ENCODE data around the gene USB1. TPM values are rescaled to one million over a fixed set of nuclear protein-coding genes. Genes with fewer than 3 reads are reported as not detected.
"Not testable (repeated sequence)": the region's sequence is repeated elsewhere in the genome, so short reads cannot be mapped to it uniquely, and the experiment has no call there.

The USB1 gene
- total and polyA plus RNA-seq, 2 experiments from 2014 or later: 18.2 to 47.7 TPM

- Histone ChIP-seq H3K4me3 (no peak overlapping the region), H3K27me3 (no peaks in the 10 kb centered on the region), H3K9me3 (ENCODE audit: low read depth) (no peaks in the 10 kb centered on the region), H3K36me3 (replicated peaks; ENCODE audit: insufficient read depth, low read depth) (no peaks in the 10 kb centered on the region), H2AFZ (no peak overlapping the region), H3K79me2 (no peaks in the 10 kb centered on the region), H3K27ac (no peak overlapping the region), H4K20me1 (ENCODE audit: insufficient read depth, poor library complexity, severe bottlenecking) (no peaks in the 10 kb centered on the region), H3K4me2 (no peak overlapping the region), H3K9me2 (replicated peaks; ENCODE audit: insufficient read depth) (no peaks in the 10 kb centered on the region), H3K4me1 (ENCODE audit: insufficient read depth) (no peaks in the 10 kb centered on the region)
- 78% methylated on average over 12 of the region's 12 CpGs for WGBS (ENCODE audit: low lambda C conversion rate, missing lambda C conversion rate)
- no peak for DNase-seq (ENCODE audit: low spot score)
- TF ChIP-seq EZH2 (IDR thresholded peaks at IDR 0.05; ENCODE audit: borderline replicate concordance) (no peak), CTCF (IDR thresholded peaks at IDR 0.05; ENCODE audit: poor library complexity) (no peak), EZH2phosphoT487 (IDR thresholded peaks at IDR 0.05; ENCODE audit: low read depth, severe bottlenecking, unreplicated experiment) (no peak)
Observed at GRCh38 chr16:57977418-57978069, 23.7 kb upstream of the USB1 start.

DNA sequence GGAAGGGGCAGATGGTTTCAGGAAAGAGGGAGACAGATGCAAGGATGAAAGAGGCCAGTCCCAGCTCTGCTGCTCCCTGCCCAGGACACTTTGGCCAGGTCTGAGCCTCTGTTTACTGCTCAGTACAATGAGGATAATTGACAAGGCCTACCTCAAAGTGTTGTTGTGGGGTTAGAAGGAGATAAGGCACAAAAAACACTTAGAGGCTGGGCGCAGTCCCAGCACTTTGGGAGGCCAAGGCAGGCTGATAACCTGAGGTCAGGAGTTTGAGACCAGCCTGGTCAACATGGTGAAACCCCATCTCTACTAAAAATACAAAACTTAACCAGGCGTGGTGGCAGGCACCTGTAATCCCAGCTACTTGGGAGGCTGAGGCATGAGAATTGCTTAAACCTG lies 23.1 kb upstream of the USB1 start:
- H3K36me3 ChIP-seq (replicated peaks; ENCODE audit: insufficient read depth, low read depth); H4K20me1 ChIP-seq (ENCODE audit: insufficient read depth, poor library complexity, severe bottlenecking); DNase-seq (ENCODE audit: low spot score); H3K4me3 ChIP-seq; H3K4me1 ChIP-seq (ENCODE audit: insufficient read depth); H3K79me2 ChIP-seq; H3K27me3 ChIP-seq; H3K4me2 ChIP-seq; H3K9me2 ChIP-seq (replicated peaks; ENCODE audit: insufficient read depth); H3K27ac ChIP-seq; H2AFZ ChIP-seq; H3K9me3 ChIP-seq (ENCODE audit: low read depth): not testable (repeated sequence)
- 100% methylated on average over 2 of the region's 2 CpGs for WGBS (ENCODE audit: low lambda C conversion rate, missing lambda C conversion rate)

DNA sequence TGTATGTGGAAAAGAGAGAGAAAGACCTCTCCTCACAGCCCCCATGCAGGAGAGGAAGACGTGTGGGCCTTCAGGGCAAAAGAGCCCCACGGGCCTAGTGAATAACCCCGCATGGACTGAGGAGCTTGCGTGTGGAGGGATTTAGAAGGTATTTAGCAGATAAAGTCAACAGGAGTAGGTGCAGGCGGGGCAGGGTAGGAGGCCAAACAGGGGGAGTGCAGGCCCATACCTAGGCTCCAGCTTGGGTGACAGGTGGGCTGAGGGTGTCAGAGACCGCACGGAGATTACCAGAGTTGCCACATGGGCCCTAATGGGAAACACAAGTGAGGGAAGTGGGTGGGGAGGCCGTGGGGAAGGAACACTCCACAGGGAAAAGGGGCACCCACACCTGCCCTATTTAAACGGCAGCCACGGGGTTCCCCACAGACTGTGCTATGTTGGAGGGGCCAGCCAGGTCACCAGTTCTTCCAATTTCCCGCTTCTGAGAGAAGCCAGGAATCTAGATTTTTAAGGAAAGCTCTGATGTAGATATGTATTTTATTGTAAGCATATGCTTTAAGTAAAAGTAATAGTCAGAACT lies 22.1 kb upstream of the USB1 start:
- H3K4me3 ChIP-seq: no peak overlapping the region
- H3K27me3 ChIP-seq: no peaks in the 10 kb centered on the region
- no peaks in the 10 kb centered on the region for H3K36me3 ChIP-seq (replicated peaks; ENCODE audit: insufficient read depth, low read depth)
- H3K9me3 ChIP-seq (ENCODE audit: low read depth): no peaks in the 10 kb centered on the region
- H3K4me2 ChIP-seq: no peak overlapping the region
- no peaks in the 10 kb centered on the region for H3K79me2 ChIP-seq
- DNase-seq (ENCODE audit: low spot score): no peak
- no peaks in the 10 kb centered on the region for H3K9me2 ChIP-seq (replicated peaks; ENCODE audit: insufficient read depth)
- H2AFZ ChIP-seq: no peak overlapping the region
- H4K20me1 ChIP-seq (ENCODE audit: insufficient read depth, poor library complexity, severe bottlenecking): no peaks in the 10 kb centered on the region
- TF ChIP-seq EZH2phosphoT487 (IDR thresholded peaks at IDR 0.05; ENCODE audit: low read depth, severe bottlenecking, unreplicated experiment) (no peak), CTCF (IDR thresholded peaks at IDR 0.05; ENCODE audit: poor library complexity) (no peak), EZH2 (IDR thresholded peaks at IDR 0.05; ENCODE audit: borderline replicate concordance) (no peak)
- WGBS (ENCODE audit: low lambda C conversion rate, missing lambda C conversion rate): 75% methylated on average over 11 of the region's 11 CpGs
- H3K4me1 ChIP-seq (ENCODE audit: insufficient read depth): no peaks in the 10 kb centered on the region
- no peak overlapping the region for H3K27ac ChIP-seq

GRCh38 chr16:57981636-57982035 lies 19.6 kb upstream of the USB1 start:
- no peaks in the 10 kb centered on the region for H3K27me3 ChIP-seq
- no peak overlapping the region for H2AFZ ChIP-seq
- no peaks in the 10 kb centered on the region for H3K36me3 ChIP-seq (replicated peaks; ENCODE audit: insufficient read depth, low read depth)
- no peaks in the 10 kb centered on the region for H4K20me1 ChIP-seq (ENCODE audit: insufficient read depth, poor library complexity, severe bottlenecking)
- no peak overlapping the region for H3K4me3 ChIP-seq
- H3K4me2 ChIP-seq: no peak overlapping the region
- H3K9me3 ChIP-seq (ENCODE audit: low read depth): no peaks in the 10 kb centered on the region
- no peak for DNase-seq (ENCODE audit: low spot score)
- H3K4me1 ChIP-seq (ENCODE audit: insufficient read depth): peaks cover 11% of the 10 kb centered on the region
- no peak overlapping the region for H3K27ac ChIP-seq
- no peaks in the 10 kb centered on the region for H3K9me2 ChIP-seq (replicated peaks; ENCODE audit: insufficient read depth)
- H3K79me2 ChIP-seq: no peaks in the 10 kb centered on the region
- TF ChIP-seq CTCF (IDR thresholded peaks at IDR 0.05; ENCODE audit: poor library complexity) (no peak), EZH2 (IDR thresholded peaks at IDR 0.05; ENCODE audit: borderline replicate concordance) (no peak), EZH2phosphoT487 (IDR thresholded peaks at IDR 0.05; ENCODE audit: low read depth, severe bottlenecking, unreplicated experiment) (no peak)
- 93% methylated on average over 7 of the region's 7 CpGs for WGBS (ENCODE audit: low lambda C conversion rate, missing lambda C conversion rate)
